HFFc6 (cell line): ENCODE measurements around the gene B4GALNT3. TPM values are rescaled to one million over a fixed set of nuclear protein-coding genes. Genes with fewer than 3 reads are reported as not detected.

Experiments
- DNase-seq: peaks from one replicate; pipeline ENCODE4 v3.0.0-alpha.2; 2018
- H3K27ac Mint-ChIP-seq: 2 replicates; pipeline ENCODE4 v1.8.0; 2020; ENCODE audit warnings: mild to moderate bottlenecking, mixed read lengths
- H3K27me3 Mint-ChIP-seq: 2 replicates; pipeline ENCODE4 v1.8.0; 2021; ENCODE audit warnings: mild to moderate bottlenecking, moderate library complexity, mixed read lengths; ENCODE audit not compliant: insufficient read depth
- H3K36me3 Mint-ChIP-seq: 2 replicates; pipeline ENCODE4 v1.8.0; 2021; ENCODE audit warnings: low read depth, mixed read lengths
- H3K4me1 Mint-ChIP-seq: 2 replicates; pipeline ENCODE4 v1.8.0; 2020; ENCODE audit warnings: low read depth, mixed read lengths
- H3K4me3 Mint-ChIP-seq: 2 replicates; pipeline ENCODE4 v1.8.0; 2020; ENCODE audit warnings: mild to moderate bottlenecking, moderate library complexity, mixed read lengths
- H3K9me3 Mint-ChIP-seq: 2 replicates; pipeline ENCODE4 v1.8.0; 2020; ENCODE audit warnings: mild to moderate bottlenecking, mixed read lengths
- total RNA-seq, 6 experiments: library from RNA; stranded (reverse); fragmentation: NEBNext Ultra II Directional; extraction: Animal tissue kit (Norgen Biotek cat#: 25700); gene quantifications; 2 replicates in 1 of 6; 3 replicates in 5 of 6; pipeline ENCODE4 v1.2.3, GENCODE V29; 2021
- TF ChIP-seq, protein P1 (sequence below): fragments of 200-600 bp; sonication (generic); IDR thresholded peaks from 2 replicates; pipeline ENCODE4 v1.5.0; 2021; ENCODE audit warnings: antibody characterized with exemption, mild to moderate bottlenecking

B4GALNT3 gene
- total RNA-seq, 6 experiments from 2014 or later = not detected

DNA sequence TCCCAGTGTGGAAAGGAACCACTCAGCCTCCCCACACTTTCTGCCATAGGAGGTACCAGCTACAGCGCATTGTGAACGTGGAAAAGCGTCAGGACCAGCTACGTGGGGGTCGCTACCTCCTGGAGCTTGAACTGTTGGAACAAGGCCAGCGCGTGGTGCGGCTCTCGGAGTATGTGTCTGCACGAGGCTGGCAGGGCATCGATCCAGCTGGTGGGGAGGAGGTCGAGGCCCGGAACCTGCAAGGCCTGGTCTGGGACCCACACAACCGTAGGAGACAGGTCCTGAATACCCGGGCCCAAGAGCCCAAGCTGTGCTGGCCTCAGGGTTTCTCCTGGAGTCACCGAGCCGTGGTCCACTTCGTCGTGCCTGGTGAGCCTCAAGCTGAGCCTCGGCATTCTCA is 96.8 kb downstream of the B4GALNT3 start:
- DNase-seq = no peak
- H3K27me3 Mint-ChIP-seq = peaks cover 63% of the 10 kb centered on the region
- H3K27ac Mint-ChIP-seq = no peak overlapping the region
- no peak overlapping the region for H3K4me3 Mint-ChIP-seq
- H3K4me1 Mint-ChIP-seq = no peaks in the 10 kb centered on the region
- TF ChIP-seq, protein P1, sequence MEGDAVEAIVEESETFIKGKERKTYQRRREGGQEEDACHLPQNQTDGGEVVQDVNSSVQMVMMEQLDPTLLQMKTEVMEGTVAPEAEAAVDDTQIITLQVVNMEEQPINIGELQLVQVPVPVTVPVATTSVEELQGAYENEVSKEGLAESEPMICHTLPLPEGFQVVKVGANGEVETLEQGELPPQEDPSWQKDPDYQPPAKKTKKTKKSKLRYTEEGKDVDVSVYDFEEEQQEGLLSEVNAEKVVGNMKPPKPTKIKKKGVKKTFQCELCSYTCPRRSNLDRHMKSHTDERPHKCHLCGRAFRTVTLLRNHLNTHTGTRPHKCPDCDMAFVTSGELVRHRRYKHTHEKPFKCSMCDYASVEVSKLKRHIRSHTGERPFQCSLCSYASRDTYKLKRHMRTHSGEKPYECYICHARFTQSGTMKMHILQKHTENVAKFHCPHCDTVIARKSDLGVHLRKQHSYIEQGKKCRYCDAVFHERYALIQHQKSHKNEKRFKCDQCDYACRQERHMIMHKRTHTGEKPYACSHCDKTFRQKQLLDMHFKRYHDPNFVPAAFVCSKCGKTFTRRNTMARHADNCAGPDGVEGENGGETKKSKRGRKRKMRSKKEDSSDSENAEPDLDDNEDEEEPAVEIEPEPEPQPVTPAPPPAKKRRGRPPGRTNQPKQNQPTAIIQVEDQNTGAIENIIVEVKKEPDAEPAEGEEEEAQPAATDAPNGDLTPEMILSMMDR = no peak
- no peaks in the 10 kb centered on the region for H3K9me3 Mint-ChIP-seq
- H3K36me3 Mint-ChIP-seq = no peaks in the 10 kb centered on the region

DNA sequence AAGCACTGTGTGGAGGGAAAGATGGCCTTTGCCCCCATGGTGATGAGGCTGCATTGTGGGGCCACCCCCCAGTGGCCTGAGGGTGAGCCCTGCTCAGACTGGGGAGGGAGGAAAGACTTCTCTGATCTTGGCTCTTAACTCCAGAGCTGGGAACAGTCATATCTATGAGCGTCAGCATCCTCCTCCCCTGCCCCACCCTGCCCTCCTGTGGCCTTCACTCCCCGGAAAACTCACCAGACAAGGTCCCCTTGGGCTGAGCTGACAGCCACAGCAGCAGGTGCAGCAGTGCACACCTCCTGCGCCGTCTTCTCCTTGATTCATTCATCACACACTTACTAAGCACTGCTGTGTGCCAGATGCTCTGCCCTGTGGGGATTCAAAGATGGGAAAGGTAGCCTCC is 98.8 kb downstream of the B4GALNT3 start:
- H3K27me3 Mint-ChIP-seq = peaks cover 52% of the 10 kb centered on the region
- H3K36me3 Mint-ChIP-seq = no peaks in the 10 kb centered on the region
- peaks cover 4% of the 10 kb centered on the region for H3K4me1 Mint-ChIP-seq
- no peak overlapping the region for H3K27ac Mint-ChIP-seq
- DNase-seq = no peak
- TF ChIP-seq, protein P1 = no peak
- no peak overlapping the region for H3K4me3 Mint-ChIP-seq
- no peaks in the 10 kb centered on the region for H3K9me3 Mint-ChIP-seq

DNA sequence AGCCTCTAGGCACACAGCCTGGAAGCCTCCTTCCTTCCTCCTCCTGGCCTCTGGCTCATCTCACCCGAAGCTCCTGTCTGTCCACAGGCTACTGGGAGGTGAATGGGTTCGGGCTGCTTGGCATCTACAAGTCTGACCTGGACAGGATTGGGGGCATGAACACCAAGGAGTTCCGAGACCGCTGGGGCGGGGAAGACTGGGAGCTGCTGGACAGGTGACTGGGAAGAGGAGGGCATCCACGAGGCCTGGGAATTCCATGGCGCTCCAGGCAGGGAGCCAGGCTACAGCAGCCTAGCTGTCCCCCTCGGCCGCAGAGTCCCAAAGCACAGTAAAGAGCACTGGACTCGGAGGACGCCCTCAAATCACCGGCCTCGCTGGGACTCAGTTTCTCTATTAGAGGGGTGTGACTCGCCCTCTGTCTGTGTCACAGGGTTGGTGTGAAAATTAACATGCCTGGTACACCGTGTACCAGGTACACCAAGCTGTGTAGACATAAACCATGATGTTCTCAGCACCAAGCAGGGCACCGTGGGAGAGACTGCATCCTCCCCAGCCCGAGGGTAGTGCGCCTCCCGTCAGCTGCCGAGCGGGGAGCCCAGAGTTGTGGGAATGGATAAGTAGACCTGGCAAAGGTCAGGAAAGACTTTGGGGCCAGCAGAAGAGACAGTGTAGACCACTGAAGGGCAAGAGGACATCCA is 99.6 kb downstream of the B4GALNT3 start:
- DNase-seq = no peak
- TF ChIP-seq, protein P1 = no peak
- Mint-ChIP-seq H3K4me1 (peaks cover 10% of the 10 kb centered on the region), H3K36me3 (no peaks in the 10 kb centered on the region), H3K9me3 (no peaks in the 10 kb centered on the region), H3K4me3 (no peak overlapping the region), H3K27ac (no peak overlapping the region), H3K27me3 (peaks cover 50% of the 10 kb centered on the region)

DNA sequence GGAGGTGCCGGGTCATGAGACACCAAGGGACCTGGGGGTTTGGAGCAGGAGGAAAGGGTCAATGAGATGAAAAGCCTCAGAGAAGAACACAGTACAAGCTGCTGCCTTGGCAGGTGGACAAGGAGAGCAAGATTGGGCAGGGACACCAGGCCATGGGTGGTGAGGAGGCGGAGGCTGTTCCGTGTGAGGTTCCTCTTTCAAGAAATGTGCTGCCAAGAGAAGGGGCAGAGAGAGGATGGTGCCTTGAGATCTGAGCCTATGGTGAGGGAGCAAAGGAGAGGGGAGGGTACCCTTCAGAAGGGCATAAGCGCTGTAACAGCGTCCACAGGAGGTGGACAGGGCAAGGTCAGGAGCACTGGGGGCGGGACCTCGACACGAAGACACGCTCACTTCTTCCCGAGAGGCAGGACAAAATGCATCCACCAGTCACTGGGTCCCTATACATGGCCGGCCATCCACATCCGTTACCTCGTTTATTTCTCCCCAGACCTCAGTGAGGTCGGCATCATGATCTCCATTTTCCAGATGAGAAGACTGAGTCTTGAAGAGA is 100.2 kb downstream of the B4GALNT3 start:
- no peak overlapping the region for H3K4me3 Mint-ChIP-seq
- peaks cover 46% of the 10 kb centered on the region for H3K27me3 Mint-ChIP-seq
- DNase-seq = no peak
- TF ChIP-seq, protein P1 = no peak
- no peak overlapping the region for H3K27ac Mint-ChIP-seq
- peaks cover 10% of the 10 kb centered on the region for H3K4me1 Mint-ChIP-seq
- no peaks in the 10 kb centered on the region for H3K36me3 Mint-ChIP-seq
- no peaks in the 10 kb centered on the region for H3K9me3 Mint-ChIP-seq

DNA sequence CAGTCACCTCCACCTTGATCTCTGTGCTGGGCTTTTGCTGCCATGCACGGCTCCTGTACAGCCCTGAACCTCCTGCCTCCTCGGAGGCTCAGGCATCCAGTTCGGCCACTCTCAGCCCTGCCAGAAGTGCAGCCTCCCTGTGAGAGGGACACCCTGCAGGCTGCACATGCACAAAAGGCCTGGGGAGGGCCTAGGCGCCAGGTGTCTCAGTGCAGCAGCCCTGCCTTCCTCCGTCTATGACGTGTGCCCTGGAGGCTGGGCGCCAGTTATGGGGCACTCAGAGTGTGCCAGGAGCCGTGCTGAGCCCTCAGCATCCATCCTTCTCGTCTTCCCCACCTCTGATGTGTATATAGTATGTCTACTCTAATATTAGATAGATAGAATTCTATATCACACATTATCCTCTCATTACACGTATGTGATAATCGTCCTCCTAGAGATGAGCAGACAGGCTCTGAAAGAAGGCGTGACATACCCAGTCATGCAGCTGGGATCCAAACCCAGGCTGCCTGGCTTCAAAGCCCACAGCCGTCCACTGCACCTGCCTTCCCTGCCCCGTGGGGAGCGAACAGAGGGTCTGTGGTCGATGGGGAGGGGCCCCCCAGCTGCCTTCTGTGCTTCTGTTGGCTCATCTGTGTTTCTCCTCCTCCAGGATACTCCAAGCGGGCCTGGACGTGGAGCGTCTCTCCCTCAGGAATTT is 101.1 kb downstream of the B4GALNT3 start:
- DNase-seq = no peak
- H3K9me3 Mint-ChIP-seq = no peaks in the 10 kb centered on the region
- peaks cover 10% of the 10 kb centered on the region for H3K4me1 Mint-ChIP-seq
- TF ChIP-seq, protein P1 = no peak
- no peak overlapping the region for H3K4me3 Mint-ChIP-seq
- peaks cover 45% of the 10 kb centered on the region for H3K27me3 Mint-ChIP-seq
- H3K27ac Mint-ChIP-seq = no peak overlapping the region
- no peaks in the 10 kb centered on the region for H3K36me3 Mint-ChIP-seq
